ENCODE measurements around the gene COL4A1. TPM values are rescaled to one million over a fixed set of nuclear protein-coding genes. Genes with fewer than 3 reads are reported as not detected.

Gene COL4A1
- total RNA-seq, 2 donors from 2014 or later, result 27.0 to 97.0 TPM

- Histone ChIP-seq H3K9ac (ENCODE audit: low read depth in 2 of 2, low read length in 2 of 2) (no peak overlapping the region), H3K27me3 (no peaks in the 10 kb centered on the region), H3K4me3 (no peak overlapping the region), H3K27ac (peak overlapping the region; percentile 11), H3K4me1 (peaks cover 13% of the 10 kb centered on the region), H3K9me3 (no peaks in the 10 kb centered on the region), H3K36me3 (no peaks in the 10 kb centered on the region)
- intact Hi-C loops (cut with DNase I), result loop anchor here (5.0 kb wide), 1 partner anchor 41 kb away; the partner anchor contains the start of genes COL4A1 and COL4A2
- TF ChIP-seq, protein P1, sequence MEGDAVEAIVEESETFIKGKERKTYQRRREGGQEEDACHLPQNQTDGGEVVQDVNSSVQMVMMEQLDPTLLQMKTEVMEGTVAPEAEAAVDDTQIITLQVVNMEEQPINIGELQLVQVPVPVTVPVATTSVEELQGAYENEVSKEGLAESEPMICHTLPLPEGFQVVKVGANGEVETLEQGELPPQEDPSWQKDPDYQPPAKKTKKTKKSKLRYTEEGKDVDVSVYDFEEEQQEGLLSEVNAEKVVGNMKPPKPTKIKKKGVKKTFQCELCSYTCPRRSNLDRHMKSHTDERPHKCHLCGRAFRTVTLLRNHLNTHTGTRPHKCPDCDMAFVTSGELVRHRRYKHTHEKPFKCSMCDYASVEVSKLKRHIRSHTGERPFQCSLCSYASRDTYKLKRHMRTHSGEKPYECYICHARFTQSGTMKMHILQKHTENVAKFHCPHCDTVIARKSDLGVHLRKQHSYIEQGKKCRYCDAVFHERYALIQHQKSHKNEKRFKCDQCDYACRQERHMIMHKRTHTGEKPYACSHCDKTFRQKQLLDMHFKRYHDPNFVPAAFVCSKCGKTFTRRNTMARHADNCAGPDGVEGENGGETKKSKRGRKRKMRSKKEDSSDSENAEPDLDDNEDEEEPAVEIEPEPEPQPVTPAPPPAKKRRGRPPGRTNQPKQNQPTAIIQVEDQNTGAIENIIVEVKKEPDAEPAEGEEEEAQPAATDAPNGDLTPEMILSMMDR (IDR thresholded peaks at IDR 0.05), result no peak
- DNase-seq, result no peak
These were observed 41.5 kb upstream of the COL4A1 start for GRCh38 chr13:110348309-110349105.

DNA sequence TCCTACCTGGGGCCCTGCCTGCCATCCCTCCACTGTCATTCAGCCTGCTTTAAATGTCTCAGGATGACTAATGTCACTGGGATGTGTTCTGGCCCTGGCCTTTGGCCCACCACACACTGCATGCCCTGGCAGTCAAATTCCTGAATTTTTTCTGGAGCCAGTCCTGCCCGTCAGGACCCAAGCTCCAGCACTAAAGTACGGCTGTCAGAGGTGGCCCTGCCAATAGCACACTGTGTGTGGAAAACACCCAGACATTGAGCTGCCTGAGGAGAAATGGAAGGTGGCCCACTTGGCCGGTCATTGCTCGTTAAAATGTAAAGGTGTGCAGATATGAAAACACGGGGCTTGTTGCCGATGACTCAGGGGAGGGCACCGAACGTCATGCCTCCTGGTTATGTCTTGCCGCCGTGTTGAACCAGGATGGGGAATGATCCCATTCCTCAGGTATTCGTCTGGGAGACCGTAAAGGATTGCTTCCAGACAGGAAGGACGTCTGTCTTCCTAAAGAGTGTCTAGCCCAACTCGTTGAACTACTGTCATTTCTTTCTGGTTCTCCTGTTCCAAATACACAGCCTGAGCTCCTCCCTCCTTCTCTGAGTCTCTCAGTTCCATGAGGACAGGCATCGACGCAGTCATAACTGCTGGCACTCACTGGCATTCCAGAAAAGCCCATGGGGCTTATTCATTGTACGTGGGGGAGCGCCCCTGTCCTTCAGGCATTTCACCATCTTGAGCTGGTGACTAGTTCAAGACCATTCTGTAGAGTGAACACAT lies 40.8 kb upstream of the COL4A1 start:
- DNase-seq, result no peak
- TF ChIP-seq, protein P1 (IDR thresholded peaks at IDR 0.05), result no peak

DNA sequence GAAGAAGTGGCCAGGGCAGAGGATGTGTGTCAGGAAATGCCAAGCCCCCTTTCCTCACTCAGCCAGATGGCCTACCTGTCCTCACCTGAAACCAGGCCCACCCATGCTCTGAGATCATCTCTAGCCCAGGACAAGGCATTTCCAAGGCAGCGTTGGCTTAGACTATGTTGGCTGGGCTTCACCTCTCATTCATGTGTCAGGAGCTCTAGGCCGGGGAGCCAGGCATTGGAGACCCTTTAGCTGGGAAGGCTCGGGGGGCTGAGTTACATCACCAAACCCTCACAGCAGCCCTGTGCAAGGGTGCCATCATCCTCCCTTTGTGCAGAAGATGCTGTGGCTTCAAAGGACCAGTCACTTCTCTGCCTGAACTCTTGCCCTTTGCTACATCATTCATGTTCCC lies 40.1 kb upstream of the COL4A1 start:
- Histone ChIP-seq H3K4me3 (no peak overlapping the region), H3K36me3 (no peaks in the 10 kb centered on the region), H3K4me1 (peaks cover 5% of the 10 kb centered on the region), H3K9me3 (no peaks in the 10 kb centered on the region), H3K27ac (peak overlapping the region; percentile 33), H3K9ac (ENCODE audit: low read depth in 2 of 2, low read length in 2 of 2) (peak overlapping the region in 1 of 2 donors; percentile 21), H3K27me3 (no peaks in the 10 kb centered on the region)
- intact Hi-C loops (cut with DNase I), result loop anchor here (5.0 kb wide), 1 partner anchor 40 kb away; the partner anchor contains the start of genes COL4A1 and COL4A2
- TF ChIP-seq, protein P1 (IDR thresholded peaks at IDR 0.05), result no peak
- no peak for DNase-seq

More for the DNA sequence above, 40.8 kb upstream of the COL4A1 start:
- Histone ChIP-seq H3K4me3 (no peak overlapping the region), H3K27ac (peak overlapping the region; percentile 11), H3K36me3 (no peaks in the 10 kb centered on the region), H3K27me3 (no peaks in the 10 kb centered on the region), H3K9ac (ENCODE audit: low read depth in 2 of 2, low read length in 2 of 2) (no peak overlapping the region), H3K9me3 (no peaks in the 10 kb centered on the region), H3K4me1 (peaks cover 5% of the 10 kb centered on the region)
- intact Hi-C loops (cut with DNase I), result loop anchor here (5.0 kb wide), 1 partner anchor 40 kb away; the partner anchor contains the start of genes COL4A1 and COL4A2

DNA sequence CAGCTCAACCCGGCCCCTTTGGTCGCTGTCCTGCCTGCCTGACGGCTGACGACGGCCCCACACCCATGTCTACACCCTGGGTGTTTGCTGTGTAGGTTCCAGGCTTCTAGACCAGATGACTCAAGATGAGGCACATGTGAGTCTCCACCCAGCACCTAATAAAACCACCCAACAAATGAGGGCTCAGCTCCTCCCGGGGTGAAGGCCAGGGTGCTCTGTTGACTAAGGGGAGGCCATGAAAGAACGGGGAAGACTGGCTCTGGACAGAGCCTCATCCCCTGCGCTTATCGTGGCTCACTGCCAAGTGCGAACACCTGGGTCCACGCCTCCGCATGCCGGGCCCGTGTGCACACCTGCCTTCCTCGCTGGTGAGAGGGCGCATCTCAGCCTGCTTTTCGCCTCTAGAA lies 39.7 kb upstream of the COL4A1 start:
- Histone ChIP-seq H3K9ac (ENCODE audit: low read depth in 2 of 2, low read length in 2 of 2) (no peak overlapping the region), H3K4me1 (peaks cover 5% of the 10 kb centered on the region), H3K4me3 (no peak overlapping the region), H3K36me3 (no peaks in the 10 kb centered on the region), H3K9me3 (no peaks in the 10 kb centered on the region), H3K27ac (peak overlapping the region; percentile 33), H3K27me3 (no peaks in the 10 kb centered on the region)
- intact Hi-C loops (cut with DNase I), result loop anchor here (5.0 kb wide), 1 partner anchor 39 kb away; the partner anchor contains the start of genes COL4A1 and COL4A2
- TF ChIP-seq, protein P1 (IDR thresholded peaks at IDR 0.05), result no peak
- DNase-seq, result peak; percentile 91

DNA sequence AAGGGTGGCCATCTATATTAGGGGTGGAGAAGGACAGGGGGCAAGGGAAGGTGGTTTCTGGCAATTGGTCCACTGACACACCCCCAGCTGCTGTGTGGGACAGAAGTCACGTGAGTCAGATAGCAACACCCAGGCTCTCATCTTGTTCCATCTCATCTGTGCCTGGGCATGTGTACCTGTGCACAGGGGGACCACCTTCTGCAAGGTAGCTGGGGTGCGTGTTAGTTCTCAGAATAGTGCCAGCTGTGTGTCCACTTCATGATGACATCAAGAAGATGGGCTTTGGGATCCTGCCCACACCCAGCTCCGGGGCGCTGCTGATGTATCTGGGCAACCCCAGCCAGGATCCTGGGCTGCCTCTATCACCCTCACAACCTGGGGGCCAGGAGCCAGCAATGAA lies 38.7 kb upstream of the COL4A1 start:
- Histone ChIP-seq H3K4me1 (peaks cover 5% of the 10 kb centered on the region), H3K9ac (ENCODE audit: low read depth in 2 of 2, low read length in 2 of 2) (no peak overlapping the region)
- TF ChIP-seq, protein P1 (IDR thresholded peaks at IDR 0.05), result no peak

More for the DNA sequence above, 38.7 kb upstream of the COL4A1 start:
- H3K36me3 ChIP-seq, result no peaks in the 10 kb centered on the region
- no peaks in the 10 kb centered on the region for H3K27me3 ChIP-seq
- intact Hi-C loops (cut with DNase I), result loop anchor here (5.0 kb wide), 1 partner anchor 38 kb away; the partner anchor contains the start of genes COL4A1 and COL4A2
- H3K4me3 ChIP-seq, result no peak overlapping the region
- DNase-seq, result no peak
- H3K9me3 ChIP-seq, result no peaks in the 10 kb centered on the region
- H3K27ac ChIP-seq, result no peak overlapping the region

Data from colonic mucosa (tissue), 4 donors.